ENCODE results near the gene TM2D1.
"Not testable (repeated sequence)": the region's sequence is repeated elsewhere in the genome, so short reads cannot be mapped to it uniquely, and the experiment has no call there.

The TM2D1 gene

DNA sequence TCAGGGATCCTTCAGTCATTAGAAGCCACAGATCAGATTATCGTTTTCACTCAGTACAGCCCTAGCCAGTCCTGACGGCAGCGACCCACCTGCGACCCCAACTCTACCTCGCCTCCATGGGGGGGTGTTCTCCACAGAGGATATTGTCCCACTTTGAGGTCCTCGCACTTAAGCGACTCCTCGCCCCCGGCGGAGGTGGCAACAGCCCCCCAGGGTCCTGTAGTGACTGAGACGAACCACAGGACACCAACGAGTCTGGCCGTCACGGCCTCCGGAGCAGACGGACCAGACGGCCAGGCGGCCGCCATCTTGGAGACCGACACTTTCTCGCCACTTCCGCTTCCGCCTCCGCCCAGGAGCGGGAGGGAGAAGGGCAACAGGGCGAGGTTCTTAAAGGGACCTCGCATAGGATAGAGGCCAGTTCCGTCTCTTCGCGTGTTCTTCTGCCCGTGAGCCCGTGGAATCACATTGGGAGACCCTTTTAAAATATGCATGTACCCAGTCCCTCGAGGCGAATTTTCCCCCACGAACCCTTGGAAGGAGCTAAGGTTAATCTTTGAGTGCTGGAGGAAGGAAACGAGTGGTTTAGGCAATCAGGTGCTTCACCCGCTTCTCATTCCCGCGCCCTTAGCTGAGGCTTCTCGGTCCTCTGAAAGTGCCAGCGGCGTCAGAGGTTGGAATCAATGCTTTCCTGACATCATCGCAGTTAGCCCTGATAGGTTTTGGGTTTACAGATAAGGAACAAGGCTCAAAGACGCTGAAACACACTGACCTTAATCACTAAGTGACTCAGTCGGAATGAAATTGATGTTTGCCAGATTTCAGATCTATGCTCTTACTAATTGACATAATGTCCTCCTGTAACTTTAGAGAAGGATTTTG, at the start of gene TM2D1:
Gene TM2D1, minus strand, starts transcription at position 329 of the 882 bp plus-strand sequence. Its CDS starts 21 bp downstream, at position 308.
- peak; percentile 65 for DNase-seq

DNA sequence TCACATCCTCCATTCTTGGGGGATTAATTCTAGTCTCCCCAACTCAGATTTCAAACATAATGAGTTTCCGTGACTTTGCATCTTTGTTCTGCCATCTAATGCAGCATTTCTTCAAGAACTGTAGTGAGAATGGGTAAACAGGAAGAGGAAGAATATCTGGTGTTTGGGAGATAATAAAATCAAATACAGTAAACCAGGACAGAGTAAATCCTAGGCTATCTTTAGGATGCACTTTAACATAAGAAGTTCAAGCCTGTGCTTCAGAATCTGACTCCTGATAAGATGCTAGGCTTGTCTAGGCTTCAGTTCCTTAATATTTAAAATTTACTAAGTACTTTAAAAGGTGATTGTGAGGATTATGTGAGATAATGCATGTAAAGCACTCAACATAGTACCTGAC, 45.2 kb upstream of the TM2D1 start:
- no peak for DNase-seq

GRCh38 chr1:61757950-61758349, 33.0 kb upstream of the TM2D1 start:
- DNase-seq, result no peak

DNA sequence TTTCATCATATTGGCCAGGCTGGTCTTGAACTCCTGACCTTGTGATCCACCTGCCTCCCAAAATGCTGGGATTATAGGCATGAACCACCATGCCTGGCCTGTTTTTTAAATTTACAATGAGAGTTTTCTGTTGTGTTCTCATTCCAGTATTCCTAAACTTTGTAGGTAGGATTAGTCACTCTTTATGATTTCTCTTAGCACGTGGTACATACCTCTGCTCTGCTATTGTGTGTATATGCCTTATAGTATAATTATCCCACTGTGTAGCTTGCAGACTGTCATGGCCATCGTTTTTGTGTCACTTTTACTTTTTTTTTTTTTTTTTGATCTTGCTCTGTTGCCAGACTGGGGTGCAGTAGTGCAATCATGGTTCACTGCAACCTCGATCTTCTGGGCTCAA, 31.8 kb upstream of the TM2D1 start:
- DNase-seq, result no peak

DNA sequence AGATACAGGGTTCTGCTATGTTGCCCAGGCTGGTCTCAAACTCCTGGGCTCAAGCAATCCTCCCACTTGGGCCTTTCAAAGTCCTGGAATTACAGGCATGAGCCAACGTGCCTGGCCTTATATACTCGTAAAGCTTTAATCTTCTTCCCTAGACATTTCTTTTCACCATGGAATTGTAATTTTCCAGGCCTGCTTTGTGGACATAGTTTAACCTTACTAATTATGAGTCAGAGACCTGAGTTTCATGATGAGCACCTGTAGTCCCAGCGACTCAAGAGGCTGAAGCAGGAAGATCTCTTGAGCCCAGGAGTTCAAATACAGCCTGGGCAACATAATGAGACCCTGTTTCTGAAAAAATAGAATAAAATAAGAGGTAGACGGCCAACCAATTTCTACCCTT, 29.6 kb upstream of the TM2D1 start:
- no peak for DNase-seq

GRCh38 chr1:61753998-61754508, 29.1 kb upstream of the TM2D1 start:
- DNase-seq, result no peak

GRCh38 chr1:61752921-61753389, 28.0 kb upstream of the TM2D1 start:
- DNase-seq, result no peak

GRCh38 chr1:61749574-61749973, 24.6 kb upstream of the TM2D1 start:
- no peak for DNase-seq

- DNase-seq, result no peak
Measured at GRCh38 chr1:61748566-61748965, 23.6 kb upstream of the TM2D1 start.

- DNase-seq, result no peak
Measured at GRCh38 chr1:61746813-61747212, 21.9 kb upstream of the TM2D1 start.

DNA sequence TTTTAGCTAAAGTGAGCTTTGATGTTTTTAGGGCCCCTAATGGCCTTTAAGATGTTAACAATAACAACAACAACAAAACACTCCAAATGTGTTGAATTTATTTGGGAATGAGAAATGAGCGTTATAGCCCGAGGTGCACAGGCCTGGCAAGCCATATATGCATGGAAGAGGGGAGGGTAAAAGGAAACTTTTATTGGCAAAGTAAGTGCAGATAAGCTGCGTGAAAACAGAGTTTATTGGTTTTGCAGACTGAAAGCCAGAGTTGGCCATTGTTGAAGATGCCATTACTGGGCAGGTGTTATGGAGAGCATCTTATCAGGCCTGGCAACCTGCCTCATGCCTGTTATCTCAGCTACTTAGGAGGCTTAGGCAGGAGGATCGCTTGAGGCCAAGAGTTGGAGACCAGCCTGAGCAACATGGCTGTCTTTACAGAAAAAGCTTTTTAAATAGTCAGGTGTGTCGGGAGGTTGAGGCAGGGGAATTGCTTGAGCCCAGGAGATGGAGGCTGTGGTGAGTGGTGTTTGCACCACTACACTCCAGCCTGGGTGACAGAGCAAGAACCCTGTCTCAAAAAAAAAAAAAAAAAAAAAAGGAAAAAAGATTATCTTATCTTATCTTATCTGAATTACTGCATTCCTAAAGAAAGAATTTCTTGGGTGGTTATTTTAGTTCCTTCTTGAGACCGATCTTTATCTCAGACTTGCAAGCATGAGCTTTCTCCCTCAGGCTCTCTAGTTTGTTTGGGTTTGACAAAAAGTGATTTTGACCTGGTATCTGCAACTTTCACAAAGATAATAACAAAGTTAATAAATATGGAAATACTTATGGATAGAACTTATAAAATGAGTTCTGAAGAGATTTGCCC, 19.0 kb upstream of the TM2D1 start:
- DNase-seq, result no peak

GRCh38 chr1:61743431-61743705, 18.4 kb upstream of the TM2D1 start:
- no peak for DNase-seq

DNA sequence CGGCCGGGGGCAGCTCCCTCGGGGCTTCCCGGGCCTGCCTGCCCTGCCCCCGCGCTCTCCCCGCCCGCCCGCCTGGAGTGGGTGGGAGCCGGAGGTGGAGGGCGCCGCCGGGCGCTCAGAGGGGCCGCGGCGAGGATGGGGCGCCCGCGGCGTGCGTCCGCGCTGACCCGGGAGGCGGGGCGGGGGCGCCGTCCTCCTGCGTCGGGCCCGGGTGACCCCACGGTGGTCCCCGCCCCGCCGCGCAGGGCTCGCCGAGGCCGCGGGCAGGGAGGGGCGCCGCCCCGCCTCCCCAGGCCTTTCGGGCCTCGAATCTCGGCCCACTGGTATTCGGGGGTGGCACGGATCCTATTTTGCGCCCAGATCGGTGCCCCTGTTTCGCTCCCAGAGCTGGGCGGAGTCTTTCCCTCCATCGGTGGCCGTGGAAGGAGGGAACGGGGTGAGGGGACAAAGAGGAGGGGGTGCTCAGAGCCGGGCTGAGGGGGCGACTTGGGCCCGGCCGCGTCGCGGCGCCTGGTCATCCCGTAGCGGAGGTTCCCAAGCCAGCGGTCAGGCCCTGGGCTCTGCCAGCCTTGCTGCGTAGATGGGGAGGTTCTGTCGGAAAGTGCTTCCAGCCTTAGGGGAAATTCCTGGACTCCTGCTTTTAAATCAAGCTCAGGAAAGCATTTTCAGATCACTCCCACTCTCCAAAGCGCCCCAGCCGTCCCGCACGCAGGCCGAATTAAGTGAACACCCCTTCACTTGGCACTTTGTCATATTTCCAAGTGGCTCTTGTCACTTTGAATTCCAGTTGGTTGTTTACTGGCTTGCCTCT, 17.9 kb upstream of the TM2D1 start:
- no peak for DNase-seq

DNA sequence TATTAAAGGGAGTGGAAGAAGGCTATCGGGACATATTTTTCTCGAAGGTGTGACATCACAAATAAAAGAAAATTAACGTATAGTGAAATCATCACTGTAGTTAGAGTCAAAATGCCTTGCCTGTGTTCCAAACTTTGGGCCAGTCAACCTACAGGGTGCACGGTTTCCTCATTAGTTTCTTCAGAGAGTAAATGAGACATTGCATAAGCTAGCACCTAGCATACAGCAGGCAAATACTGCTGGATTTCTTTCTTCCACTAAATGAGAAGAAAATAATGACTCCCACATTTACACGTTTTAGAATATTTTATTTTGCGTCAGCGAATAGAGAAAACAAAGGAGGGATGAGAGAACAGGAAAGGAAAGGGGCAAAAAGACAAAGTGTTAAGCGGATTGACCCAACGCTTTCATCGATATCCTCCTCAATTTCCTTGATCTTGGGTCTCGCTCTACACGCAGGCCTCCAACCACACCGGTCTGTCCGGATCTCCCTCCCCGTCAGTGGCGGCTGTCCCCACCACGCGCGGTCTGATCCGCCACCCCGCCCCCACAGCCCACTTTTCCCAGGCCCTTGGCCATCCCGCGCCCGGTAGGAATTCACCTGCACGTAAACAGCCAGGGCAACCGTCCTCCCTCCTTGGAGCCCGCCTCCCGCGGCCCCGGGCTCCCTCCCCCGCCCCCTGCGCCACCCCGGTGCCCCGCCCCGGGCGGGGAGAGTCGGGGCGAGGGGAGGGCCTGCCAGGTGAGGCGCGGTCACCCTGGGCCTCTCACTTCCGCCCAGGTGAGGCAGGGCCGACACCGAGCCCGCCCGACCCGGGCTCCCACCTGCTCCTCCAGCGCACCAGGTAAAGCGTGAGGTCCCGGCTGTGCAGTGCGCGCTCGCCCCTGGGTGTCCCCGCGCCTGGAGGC, 17.0 kb upstream of the TM2D1 start, which contains the start of gene PATJ:
Gene PATJ, plus strand, starts transcription at position 770 of the 909 bp plus-strand sequence. CDS start 20,413 bp downstream, outside the sequence.
- DNase-seq, result no peak

- DNase-seq, result no peak
Measured at GRCh38 chr1:61740751-61741700, 16.1 kb upstream of the TM2D1 start.

- DNase-seq, result no peak
Measured at GRCh38 chr1:61732726-61733125, 7.8 kb upstream of the TM2D1 start.

- not testable (repeated sequence) for DNase-seq
Measured at GRCh38 chr1:61730679-61731078, 5.7 kb upstream of the TM2D1 start.

DNA sequence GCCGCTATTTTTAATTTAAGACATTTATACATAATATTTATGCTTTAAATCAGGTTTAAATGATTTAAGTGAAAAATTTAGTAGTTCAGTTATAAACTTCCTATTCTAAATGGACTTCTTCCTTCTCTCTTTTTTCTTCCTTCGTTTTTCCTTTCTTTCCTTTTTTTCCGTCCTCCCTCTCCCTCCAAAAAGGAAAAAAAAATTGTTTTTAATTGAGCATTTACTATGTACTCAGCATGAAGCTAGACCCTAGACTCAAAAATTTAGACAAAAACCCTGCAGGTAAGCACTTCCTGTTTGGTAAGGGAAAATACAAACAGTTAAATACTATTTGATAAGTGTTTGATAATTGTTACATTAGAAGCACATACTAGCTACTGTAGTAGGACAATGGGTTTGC, 2.6 kb upstream of the TM2D1 start:
- no peak for DNase-seq

GRCh38 chr1:61724506-61724812, 482 bp downstream of the TM2D1 start:
- DNase-seq, result no peak

DNA sequence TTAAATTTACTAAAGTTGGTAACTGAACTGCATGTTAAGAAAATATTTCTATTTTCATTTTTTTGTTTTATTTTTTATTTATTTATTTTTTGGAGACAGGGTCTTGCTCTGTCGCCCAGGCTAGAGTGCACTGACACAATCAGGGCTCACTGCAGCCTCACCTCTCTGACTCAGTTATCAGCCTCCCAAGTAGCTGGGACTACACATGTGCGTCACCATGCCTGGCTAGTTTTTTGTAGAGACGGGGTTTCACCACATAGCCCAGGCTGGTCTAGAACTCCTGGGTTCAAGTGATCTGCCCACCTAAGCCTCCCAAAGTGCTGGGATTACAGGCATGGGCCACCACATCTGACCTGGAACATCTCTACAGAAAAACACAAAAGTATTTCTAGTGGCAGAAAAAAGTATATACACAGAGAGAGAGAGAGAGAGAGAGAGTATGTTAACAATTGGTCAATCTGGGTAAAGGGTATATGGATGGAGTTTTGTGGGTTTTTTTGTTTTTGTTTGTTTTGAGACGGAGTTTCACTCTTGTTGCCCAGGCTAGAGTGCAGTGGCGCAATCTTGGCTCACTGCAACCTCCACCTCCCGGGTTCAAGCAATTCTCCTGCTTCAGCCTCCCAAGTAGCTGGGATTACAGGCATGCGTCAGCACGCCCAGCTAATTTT, 5.8 kb downstream of the TM2D1 start:
- DNase-seq, result not testable (repeated sequence)
